ENCODE data around the gene C16orf74.

Gene C16orf74

GRCh38 chr16:85749771-85750145 lies 1.1 kb downstream of the C16orf74 start:
- DNase-seq (ENCODE audit: low read depth): no peak

GRCh38 chr16:85746460-85747215 lies 4.3 kb downstream of the C16orf74 start:
- DNase-seq (ENCODE audit: low read depth): no peak

- DNase-seq (ENCODE audit: low read depth): no peak
Measured at GRCh38 chr16:85738923-85739715, 11.8 kb downstream of the C16orf74 start.

- DNase-seq (ENCODE audit: low read depth): no peak
Measured at GRCh38 chr16:85736921-85737320, 14.0 kb downstream of the C16orf74 start.

- no peak for DNase-seq (ENCODE audit: low read depth)
Measured at GRCh38 chr16:85735946-85736345, 14.9 kb downstream of the C16orf74 start.

GRCh38 chr16:85735225-85735635 lies 15.7 kb downstream of the C16orf74 start:
- peak; percentile 9 for DNase-seq (ENCODE audit: low read depth)

GRCh38 chr16:85734311-85735017 lies 16.4 kb downstream of the C16orf74 start:
- DNase-seq (ENCODE audit: low read depth): no peak

- DNase-seq (ENCODE audit: low read depth): no peak
Measured at GRCh38 chr16:85733839-85734170, 17.1 kb downstream of the C16orf74 start.

- no peak for DNase-seq (ENCODE audit: low read depth)
Measured at GRCh38 chr16:85733155-85733838, 17.6 kb downstream of the C16orf74 start.

- no peak for DNase-seq (ENCODE audit: low read depth)
Measured at GRCh38 chr16:85731179-85731578, 19.7 kb downstream of the C16orf74 start.

GRCh38 chr16:85730186-85730465 lies 20.8 kb downstream of the C16orf74 start:
- no peak for DNase-seq (ENCODE audit: low read depth)

- DNase-seq (ENCODE audit: low read depth): no peak
Measured at GRCh38 chr16:85729452-85730185, 21.3 kb downstream of the C16orf74 start.

GRCh38 chr16:85728879-85729278 lies 22.0 kb downstream of the C16orf74 start:
- no peak for DNase-seq (ENCODE audit: low read depth)

GRCh38 chr16:85724936-85725335 lies 26.0 kb downstream of the C16orf74 start:
- DNase-seq (ENCODE audit: low read depth): no peak

GRCh38 chr16:85724126-85724879 lies 26.6 kb downstream of the C16orf74 start:
- no peak for DNase-seq (ENCODE audit: low read depth)

- DNase-seq (ENCODE audit: low read depth): no peak
Measured at GRCh38 chr16:85722128-85722893, 28.6 kb downstream of the C16orf74 start.

GRCh38 chr16:85720302-85720637 lies 30.6 kb downstream of the C16orf74 start:
- no peak for DNase-seq (ENCODE audit: low read depth)

GRCh38 chr16:85719605-85720301 lies 31.1 kb downstream of the C16orf74 start:
- no peak for DNase-seq (ENCODE audit: low read depth)

- no peak for DNase-seq (ENCODE audit: low read depth)
Measured at GRCh38 chr16:85718682-85719081, 32.2 kb downstream of the C16orf74 start.

- DNase-seq (ENCODE audit: low read depth): no peak
Measured at GRCh38 chr16:85718153-85718477, 32.8 kb downstream of the C16orf74 start.
